Measurements from ENCODE around the gene JAZF1. TPM values are rescaled to one million over a fixed set of nuclear protein-coding genes. Genes with fewer than 3 reads are reported as not detected.

Gene JAZF1
- total and polyA plus RNA-seq, 2 experiments from 2014 or later = 13.8 to 19.6 TPM

GRCh38 chr7:28024786-28025334, 155.7 kb downstream of the JAZF1 start:
- peaks cover 63% of the 10 kb centered on the region for H3K79me2 ChIP-seq (ENCODE audit: insufficient read depth)
- H3K4me3 ChIP-seq = no peak overlapping the region
- H2AFZ ChIP-seq = no peak overlapping the region
- no peak overlapping the region for H3K27ac ChIP-seq
- peak; percentile 12 for DNase-seq
- H3K4me2 ChIP-seq (ENCODE audit: unreplicated experiment) = no peak overlapping the region
- no peak overlapping the region for H3K9ac ChIP-seq
- TF ChIP-seq EZH2 (IDR thresholded peaks at IDR 0.05; ENCODE audit: insufficient read depth, poor library complexity, severe bottlenecking) (no peak), EZH2phosphoT487 (IDR thresholded peaks at IDR 0.05; ENCODE audit: insufficient read depth, low read depth) (no peak)
- no peaks in the 10 kb centered on the region for H4K20me1 ChIP-seq (ENCODE audit: insufficient read depth)
- peaks cover 26% of the 10 kb centered on the region for H3K4me1 ChIP-seq (ENCODE audit: insufficient read depth)
- in situ Hi-C loops (cut with MboI) = no loop called here
- 87 to 94% methylated on average over 2 of the region's 2 CpGs for WGBS, 2 experiments (ENCODE audit: low coverage in 1 of 2, low lambda C conversion rate in 2 of 2, missing lambda C conversion rate in 2 of 2)
- no peaks in the 10 kb centered on the region for H3K9me3 ChIP-seq (ENCODE audit: low read depth)
- peaks cover 19% of the 10 kb centered on the region for H3F3A ChIP-seq (ENCODE audit: insufficient read depth)
- H3K9me2 ChIP-seq (ENCODE audit: insufficient read depth) = no peaks in the 10 kb centered on the region
- H3K27me3 ChIP-seq (replicated peaks; ENCODE audit: insufficient read depth) = no peaks in the 10 kb centered on the region
- no peaks in the 10 kb centered on the region for H3K36me3 ChIP-seq (ENCODE audit: low read depth)

- Histone ChIP-seq H3F3A (ENCODE audit: insufficient read depth) (peaks cover 22% of the 10 kb centered on the region; the same call in 1 of the 2 replicates), H3K79me2 (ENCODE audit: insufficient read depth) (peaks cover 59% of the 10 kb centered on the region), H2AFZ (peak overlapping the region; percentile 9), H4K20me1 (ENCODE audit: insufficient read depth) (no peaks in the 10 kb centered on the region), H3K4me1 (ENCODE audit: insufficient read depth) (peaks cover 27% of the 10 kb centered on the region), H3K36me3 (ENCODE audit: low read depth) (no peaks in the 10 kb centered on the region), H3K9me2 (ENCODE audit: insufficient read depth) (no peaks in the 10 kb centered on the region), H3K27ac (no peak overlapping the region), H3K4me3 (no peak overlapping the region), H3K4me2 (ENCODE audit: unreplicated experiment) (peak overlapping the region; percentile 55), H3K27me3 (replicated peaks; ENCODE audit: insufficient read depth) (no peaks in the 10 kb centered on the region), H3K9me3 (ENCODE audit: low read depth) (no peaks in the 10 kb centered on the region), H3K9ac (no peak overlapping the region)
- 14 to 15% methylated on average over 12 of the region's 12 CpGs for WGBS, 2 experiments (ENCODE audit: low coverage in 1 of 2, low lambda C conversion rate in 2 of 2, missing lambda C conversion rate in 2 of 2)
- DNase-seq = peak; percentile 85
- in situ Hi-C loops (cut with MboI) = no loop called here
- TF ChIP-seq EZH2 (IDR thresholded peaks at IDR 0.05; ENCODE audit: insufficient read depth, poor library complexity, severe bottlenecking) (no peak), EZH2phosphoT487 (IDR thresholded peaks at IDR 0.05; ENCODE audit: insufficient read depth, low read depth) (no peak)
Observed at GRCh38 chr7:28020302-28020940, 160.2 kb downstream of the JAZF1 start.

GRCh38 chr7:28018856-28019465, 161.6 kb downstream of the JAZF1 start:
- H3K9ac ChIP-seq = no peak overlapping the region
- in situ Hi-C loops (cut with MboI) = no loop called here
- 85 to 87% methylated on average over 8 of the region's 8 CpGs for WGBS, 2 experiments (ENCODE audit: low coverage in 1 of 2, low lambda C conversion rate in 2 of 2, missing lambda C conversion rate in 2 of 2)
- peaks cover 49% of the 10 kb centered on the region; the same call in 1 of the 2 replicates for H3K79me2 ChIP-seq (ENCODE audit: insufficient read depth)
- H3K9me2 ChIP-seq (ENCODE audit: insufficient read depth) = no peaks in the 10 kb centered on the region
- H3K4me1 ChIP-seq (ENCODE audit: insufficient read depth) = peaks cover 27% of the 10 kb centered on the region
- no peak overlapping the region for H3K4me3 ChIP-seq
- peaks cover 22% of the 10 kb centered on the region; the same call in 1 of the 2 replicates for H3F3A ChIP-seq (ENCODE audit: insufficient read depth)
- no peak for TF ChIP-seq EZH2phosphoT487 (IDR thresholded peaks at IDR 0.05; ENCODE audit: insufficient read depth, low read depth)
- no peak for TF ChIP-seq EZH2 (IDR thresholded peaks at IDR 0.05; ENCODE audit: insufficient read depth, poor library complexity, severe bottlenecking)
- H2AFZ ChIP-seq = no peak overlapping the region
- H3K9me3 ChIP-seq (ENCODE audit: low read depth) = no peaks in the 10 kb centered on the region
- no peak overlapping the region for H3K4me2 ChIP-seq (ENCODE audit: unreplicated experiment)
- H3K27ac ChIP-seq = no peak overlapping the region
- H3K27me3 ChIP-seq (replicated peaks; ENCODE audit: insufficient read depth) = no peaks in the 10 kb centered on the region
- H3K36me3 ChIP-seq (ENCODE audit: low read depth) = no peaks in the 10 kb centered on the region
- no peak for DNase-seq
- H4K20me1 ChIP-seq (ENCODE audit: insufficient read depth) = no peaks in the 10 kb centered on the region

GRCh38 chr7:28018446-28018845, 162.1 kb downstream of the JAZF1 start:
- WGBS, 2 experiments (ENCODE audit: low coverage in 1 of 2, low lambda C conversion rate in 2 of 2, missing lambda C conversion rate in 2 of 2) = 75 to 77% methylated on average over 5 of the region's 5 CpGs
- TF ChIP-seq EZH2 (IDR thresholded peaks at IDR 0.05; ENCODE audit: insufficient read depth, poor library complexity, severe bottlenecking) (no peak), EZH2phosphoT487 (IDR thresholded peaks at IDR 0.05; ENCODE audit: insufficient read depth, low read depth) (no peak)
- peak; percentile 63 for DNase-seq
- H3K9me3 ChIP-seq (ENCODE audit: low read depth) = no peaks in the 10 kb centered on the region
- H3K79me2 ChIP-seq (ENCODE audit: insufficient read depth) = peaks cover 51% of the 10 kb centered on the region; the same call in 1 of the 2 replicates
- H4K20me1 ChIP-seq (ENCODE audit: insufficient read depth) = no peaks in the 10 kb centered on the region
- H3K4me3 ChIP-seq = no peak overlapping the region
- no peaks in the 10 kb centered on the region for H3K27me3 ChIP-seq (replicated peaks; ENCODE audit: insufficient read depth)
- H3K4me1 ChIP-seq (ENCODE audit: insufficient read depth) = peaks cover 27% of the 10 kb centered on the region
- H3K4me2 ChIP-seq (ENCODE audit: unreplicated experiment) = no peak overlapping the region
- in situ Hi-C loops (cut with MboI) = no loop called here
- no peaks in the 10 kb centered on the region for H3K9me2 ChIP-seq (ENCODE audit: insufficient read depth)
- no peaks in the 10 kb centered on the region for H3K36me3 ChIP-seq (ENCODE audit: low read depth)
- H3F3A ChIP-seq (ENCODE audit: insufficient read depth) = peaks cover 22% of the 10 kb centered on the region; the same call in 1 of the 2 replicates
- H3K9ac ChIP-seq = no peak overlapping the region
- peak overlapping the region; percentile 19; the same call in 1 of the 2 replicates for H3K27ac ChIP-seq
- no peak overlapping the region for H2AFZ ChIP-seq

All from GM23248 (cell line).